GM12878 (cell line): ENCODE results near the gene ZNF180. TPM values are rescaled to one million over a fixed set of nuclear protein-coding genes. Genes with fewer than 3 reads are reported as not detected.
"Not testable (repeated sequence)": the region's sequence is repeated elsewhere in the genome, so short reads cannot be mapped to it uniquely, and the experiment has no call there.

ENCODE experiments used
- ATAC-seq: fragments of 200-7000 bp; cut with Tn5 transposase; 3 replicates; pipeline ENCODE4 v1.9.1; 2020; ENCODE audit warnings: mild to moderate bottlenecking, moderate library complexity
- BruUV-seq: library from RNA; stranded (reverse); fragments of 400-500 nt; replicated peaks from 2 replicates; lab custom pipeline; 2021; lab: Mats Ljungman, UMichigan
- CTCF ChIA-PET: fragments of 300-600 bp; sonication (Branson Sonifier 250); formaldehyde crosslinking; extraction: SDS; loops from one replicate; lab custom pipeline; 2021; ENCODE audit warnings: inconsistent platforms; lab: Yijun Ruan, JAX
- POLR2A ChIA-PET: fragments of 350-600 bp; formaldehyde crosslinking; extraction: SDS; loops from one replicate; lab custom pipeline; 2021; ENCODE audit warnings: inconsistent platforms; lab: Charles Lee
- RAD21 ChIA-PET: fragments of 300-600 bp; sonication (Branson Sonifier 250); formaldehyde crosslinking; loops from one replicate; lab custom pipeline; 2023; ENCODE audit warnings: antibody characterized with exemption; ENCODE audit not compliant: unreplicated experiment; lab: Charles Lee
- SMC1A ChIA-PET: fragments of 300-600 bp; sonication (Branson Sonifier 250); formaldehyde crosslinking; loops from one replicate; lab custom pipeline; 2023; ENCODE audit not compliant: unreplicated experiment, uncharacterized antibody; lab: Charles Lee
- DNase-seq: peaks from one replicate; pipeline ENCODE4 v3.0.0-alpha.2; 2011; ENCODE audit warnings: low read depth, low spot score
- FAIRE-seq: peaks from 3 replicates; lab custom pipeline; 2011; peaks lifted over from hg19 to GRCh38; lab: Jason Lieb, UNC
- H2AFZ ChIP-seq: 2 replicates; pipeline ENCODE4 v1.6.0; 2011; ENCODE audit warnings: low read depth, low read length, control low read depth; ENCODE audit not compliant: control insufficient read depth
- H3K27ac ChIP-seq: 2 replicates; pipeline ENCODE4 v1.5.1; 2011; ENCODE audit warnings: control low read depth; ENCODE audit not compliant: control insufficient read depth, insufficient read depth
- H3K27me3 ChIP-seq, 2 experiments: replicated peaks in 1 of 2; 2 replicates each; pipeline versions ENCODE4 v1.6.0 to v1.6.1; 2011; ENCODE audit warnings: low read length in 1 of 2; ENCODE audit not compliant: control insufficient read depth in 2 of 2, insufficient read depth in 2 of 2
- H3K36me3 ChIP-seq, 2 experiments: 2 replicates each; pipeline ENCODE4 v1.5.1; 2011; ENCODE audit warnings: low read length in 1 of 2; ENCODE audit not compliant: control insufficient read depth in 2 of 2, insufficient read depth in 2 of 2
- H3K4me1 ChIP-seq: 2 replicates; pipeline ENCODE4 v1.6.1; 2011; ENCODE audit warnings: mild to moderate bottlenecking, low read length, moderate library complexity, mixed read lengths; ENCODE audit not compliant: control insufficient read depth, insufficient read depth
- H3K4me2 ChIP-seq: 2 replicates; pipeline ENCODE4 v1.6.0; 2011; ENCODE audit warnings: control low read depth; ENCODE audit not compliant: control insufficient read depth, insufficient read depth
- H3K4me3 ChIP-seq: fragments of 200-600 bp; sonication (generic); 2 replicates; pipeline ENCODE4 v1.5.1; 2016
- H3K79me2 ChIP-seq: 2 replicates; pipeline ENCODE4 v1.6.0; 2011; ENCODE audit warnings: low read length; ENCODE audit not compliant: control insufficient read depth, insufficient read depth
- H3K9ac ChIP-seq: 2 replicates; pipeline ENCODE4 v1.8.0; 2011; ENCODE audit warnings: low read length, control low read depth, mixed read lengths; ENCODE audit not compliant: control insufficient read depth, insufficient read depth
- H3K9me3 ChIP-seq: replicated peaks from 3 replicates; pipeline ENCODE4 v1.5.1; 2011; ENCODE audit warnings: mild to moderate bottlenecking, low read length; ENCODE audit not compliant: control insufficient read depth, insufficient read depth
- H4K20me1 ChIP-seq: 2 replicates; pipeline ENCODE4 v1.6.0; 2011; ENCODE audit not compliant: control insufficient read depth, insufficient read depth
- WGBS: methylation state at CpG from one replicate; pipeline ENCODE4 v1.1.6; 2016; ENCODE audit warnings: low lambda C conversion rate; ENCODE audit not compliant: insufficient replicate concordance, insufficient coverage; ENCODE audit errors: missing lambda C conversion rate; 5-methylcytosine and 5-hydroxymethylcytosine counted together
- in situ Hi-C: fragments of 300-500 bp; cut with MboI; formaldehyde crosslinking; loops from 9 replicates; pipeline ENCODE4 v1.14.3; 2018; ENCODE audit warnings: mixed read lengths
- intact Hi-C: fragments of 100-400 bp; cut with micrococcal nuclease; formaldehyde crosslinking; loops from one replicate; pipeline ENCODE4 v1.14.2; 2022; ENCODE audit not compliant: unreplicated experiment
- polyA plus RNA-seq, 11 experiments: library from polyadenylated mRNA; depleted of rRNA in 4 of 11; unstranded in 6 of 11; stranded (reverse) in 5 of 11; fragments of >200 nt; fragmentation: Nextera tagmentation in 4 of 11; fragmentation: Illumina TruSeq in 1 of 11; extraction: Ambion mirVana in 4 of 11; extraction: Trizol in 1 of 11; gene quantifications; 1 replicate in 1 of 11; 2 replicates in 10 of 11; pipeline versions ENCODE4 v1.2.1 to v1.2.3, GENCODE V29; 2011 to 2016; ENCODE audit warnings: inconsistent platforms in 2 of 11, missing spikeins in 2 of 11, low read depth in 1 of 11
- total RNA-seq, 4 experiments: library from RNA; depleted of rRNA in 3 of 4; stranded (reverse); fragments of >200 nt in 3 of 4; fragmentation: Illumina TruSeq in 1 of 4; extraction: Trizol in 1 of 4; gene quantifications; 2 replicates each; pipeline versions ENCODE4 v1.2.1 to v1.2.3, GENCODE V29; 2013 to 2021

Gene ZNF180
- total and polyA plus RNA-seq, 10 of the 15 experiments (the other 5 are each of a cell fraction or from before 2014, with no cell fraction given) = 1.6 to 9.0 (median 5.5) TPM

GRCh38 chr19:44462600-44463286 is 37.6 kb downstream of the ZNF180 start:
- H3K9me3 ChIP-seq, RAD21 ChIA-PET, H3K79me2 ChIP-seq, H3K4me3 ChIP-seq, H3K4me1 ChIP-seq, FAIRE-seq, H3K9ac ChIP-seq, H3K27me3 ChIP-seq, H2AFZ ChIP-seq, CTCF ChIA-PET, H3K36me3 ChIP-seq, H3K27ac ChIP-seq, H4K20me1 ChIP-seq, in situ Hi-C loops, intact Hi-C loops, SMC1A ChIA-PET, ATAC-seq, BruUV-seq, DNase-seq, H3K4me2 ChIP-seq: not testable (repeated sequence)
- POLR2A ChIA-PET = interaction anchor here (0.5 kb wide), 1 partner anchor 125 kb away, joined by 4 read pairs; no protein-coding TSS in a partner anchor
- WGBS = 0% methylated on average over 3 of the region's 3 CpGs

- CTCF ChIA-PET, SMC1A ChIA-PET, H3K4me2 ChIP-seq, H4K20me1 ChIP-seq, H3K9me3 ChIP-seq, H3K4me1 ChIP-seq, H2AFZ ChIP-seq, H3K9ac ChIP-seq, RAD21 ChIA-PET, H3K27ac ChIP-seq, H3K27me3 ChIP-seq, H3K4me3 ChIP-seq, BruUV-seq, FAIRE-seq, DNase-seq, H3K36me3 ChIP-seq, H3K79me2 ChIP-seq, ATAC-seq, intact Hi-C loops, POLR2A ChIA-PET: not testable (repeated sequence)
- in situ Hi-C loops = loop anchor here (5.0 kb wide), 1 partner anchor 44 kb away; no protein-coding TSS in a partner anchor
- WGBS = 66% methylated on average over 5 of the region's 13 CpGs
Measured at GRCh38 chr19:44456016-44456415, 44.3 kb downstream of the ZNF180 start.
